OCI-LY3 (cell line): ENCODE results near the gene CORO6.
A peak's percentile ranks its signal among the peaks of the same experiment; 100 is the strongest.

ENCODE experiments used
- H2AFZ ChIP-seq: fragments of 200-600, 300-600 bp; shearing (Covaris generic); 2 replicates; pipeline ENCODE4 v1.6.0; 2014; ENCODE audit warnings: antibody characterized with exemption, low read depth, low read length
- H3K27ac ChIP-seq: fragments of 200-600, 300-600 bp; sonication (generic); 2 replicates; pipeline ENCODE4 v1.5.1; 2014; ENCODE audit warnings: mild to moderate bottlenecking, low read length, moderate library complexity, mixed read lengths
- H3K27me3 ChIP-seq: fragments of 200-600, 300-600 bp; sonication (generic); 2 replicates; pipeline ENCODE4 v1.6.1; 2014; ENCODE audit warnings: low read depth, low read length, mixed read lengths
- H3K36me3 ChIP-seq: fragments of 200-600, 300-600 bp; sonication (generic); replicated peaks from 2 replicates; pipeline ENCODE3; 2014; ENCODE audit warnings: low read depth, low read length, mixed read lengths
- H3K4me1 ChIP-seq: fragments of 300-600, 200-600 bp; sonication (generic); 2 replicates; pipeline ENCODE4 v1.6.1; 2014; ENCODE audit warnings: low read length, mixed read lengths
- H3K4me2 ChIP-seq: fragments of 200-600, 300-600 bp; sonication (generic); 2 replicates; pipeline ENCODE4 v1.6.1; 2014; ENCODE audit warnings: low read length, mixed read lengths
- H3K4me3 ChIP-seq: fragments of 300-600, 200-600 bp; sonication (generic); 2 replicates; pipeline ENCODE4 v1.5.1; 2014; ENCODE audit warnings: antibody characterized with exemption, mild to moderate bottlenecking, low read length, moderate library complexity
- H3K79me2 ChIP-seq: fragments of 300-600, 200-600 bp; shearing (Covaris generic); 2 replicates; pipeline ENCODE4 v1.6.1; 2014; ENCODE audit warnings: mild to moderate bottlenecking, low read length, mixed read lengths
- H3K9ac ChIP-seq: fragments of 300-600, 200-600 bp; shearing (Covaris generic); 2 replicates; pipeline ENCODE4 v1.6.0; 2014; ENCODE audit warnings: mild to moderate bottlenecking, low read length, moderate library complexity
- H3K9me3 ChIP-seq: fragments of 200-600, 300-600 bp; shearing (Covaris generic); 2 replicates; pipeline ENCODE4 v1.6.1; 2014; ENCODE audit warnings: low read length, mixed read lengths; ENCODE audit not compliant: insufficient read depth
- H4K20me1 ChIP-seq: fragments of 200-600, 300-600 bp; sonication (generic); 2 replicates; pipeline ENCODE4 v1.6.1; 2016; ENCODE audit warnings: low read length, mixed read lengths; ENCODE audit not compliant: insufficient read depth
- CTCF ChIP-seq: fragments of 200-600, 300-600 bp; sonication (generic); IDR thresholded peaks from 2 replicates; pipeline ENCODE4 v1.5.1; 2014; ENCODE audit warnings: antibody characterized with exemption, low read length, low read depth
- EZH2phosphoT487 ChIP-seq: fragments of 200-600 bp; shearing (Covaris generic); IDR thresholded peaks from 2 replicates; pipeline ENCODE4 v1.6.1; 2018; ENCODE audit warnings: antibody characterized with exemption, mixed run types, low read depth

CORO6 gene

DNA sequence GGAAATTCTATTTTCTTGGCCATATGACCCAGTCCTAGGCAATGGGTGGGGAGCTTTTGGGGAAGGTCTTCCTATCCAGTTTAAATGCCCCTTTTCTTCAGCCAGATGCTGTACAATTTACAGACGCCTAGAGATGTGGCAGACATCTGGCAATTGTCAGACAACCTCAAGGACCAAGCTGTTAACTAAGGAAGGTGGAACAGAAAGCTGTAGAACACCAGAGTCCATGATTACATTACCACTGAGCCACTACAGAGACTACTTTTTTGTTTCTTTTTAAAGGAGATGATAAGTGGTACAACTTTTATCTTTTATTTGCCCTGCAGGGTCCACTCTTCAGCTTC, 21.1 kb upstream of the CORO6 start:
- no peaks in the 10 kb centered on the region for H3K9me3 ChIP-seq
- peaks cover 18% of the 10 kb centered on the region for H3K4me1 ChIP-seq
- H3K4me2 ChIP-seq, result no peak overlapping the region
- no peaks in the 10 kb centered on the region for H3K27me3 ChIP-seq
- H2AFZ ChIP-seq, result no peak overlapping the region
- no peaks in the 10 kb centered on the region for H3K36me3 ChIP-seq
- TF ChIP-seq CTCF, result no peak
- no peak for TF ChIP-seq EZH2phosphoT487
- no peaks in the 10 kb centered on the region for H3K79me2 ChIP-seq
- H3K4me3 ChIP-seq, result no peak overlapping the region
- H3K9ac ChIP-seq, result no peak overlapping the region
- no peak overlapping the region for H3K27ac ChIP-seq
- H4K20me1 ChIP-seq, result no peaks in the 10 kb centered on the region

GRCh38 chr17:29642171-29642611, 19.5 kb upstream of the CORO6 start:
- H4K20me1 ChIP-seq, result no peaks in the 10 kb centered on the region
- H3K79me2 ChIP-seq, result no peaks in the 10 kb centered on the region
- H3K4me1 ChIP-seq, result peaks cover 19% of the 10 kb centered on the region
- no peaks in the 10 kb centered on the region for H3K9me3 ChIP-seq
- no peaks in the 10 kb centered on the region for H3K27me3 ChIP-seq
- no peaks in the 10 kb centered on the region for H3K36me3 ChIP-seq
- H3K27ac ChIP-seq, result no peak overlapping the region
- no peak overlapping the region for H2AFZ ChIP-seq
- TF ChIP-seq EZH2phosphoT487, result no peak
- no peak for TF ChIP-seq CTCF
- H3K4me3 ChIP-seq, result no peak overlapping the region
- H3K9ac ChIP-seq, result no peak overlapping the region
- no peak overlapping the region for H3K4me2 ChIP-seq

- Histone ChIP-seq H3K36me3 (peaks cover under 1% of the 10 kb centered on the region), H2AFZ (no peak overlapping the region), H3K27me3 (no peaks in the 10 kb centered on the region), H3K9me3 (no peaks in the 10 kb centered on the region), H3K27ac (no peak overlapping the region), H3K4me1 (peaks cover 19% of the 10 kb centered on the region), H3K79me2 (no peaks in the 10 kb centered on the region), H3K4me3 (no peak overlapping the region), H3K9ac (no peak overlapping the region), H4K20me1 (no peaks in the 10 kb centered on the region), H3K4me2 (no peak overlapping the region)
- TF ChIP-seq EZH2phosphoT487, result no peak
- no peak for TF ChIP-seq CTCF
Measured at GRCh38 chr17:29640981-29641642, 18.4 kb upstream of the CORO6 start.

DNA sequence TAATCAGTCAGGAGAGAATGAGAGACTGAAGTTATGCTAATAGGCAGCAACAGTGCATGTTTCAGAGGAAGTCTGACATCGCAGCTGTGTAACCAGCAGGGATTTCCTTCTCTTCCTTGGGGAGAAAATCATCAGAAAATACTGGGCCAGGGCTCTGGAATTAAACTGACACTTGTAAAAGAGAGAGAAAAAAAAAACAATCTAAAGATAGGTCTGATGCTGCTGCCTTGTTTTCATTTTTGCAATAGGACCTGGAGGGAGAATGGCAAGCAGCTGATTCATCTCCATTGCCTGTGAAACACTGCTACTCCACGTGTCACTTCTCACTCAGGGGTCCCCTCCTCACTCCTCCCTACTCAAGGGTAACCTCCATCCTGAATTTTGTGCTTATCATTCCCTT, 17.7 kb upstream of the CORO6 start:
- H3K4me3 ChIP-seq, result peak overlapping the region; percentile 55
- TF ChIP-seq CTCF (no peak), EZH2phosphoT487 (no peak)
- no peak overlapping the region; the same call in 1 of the 2 replicates for H3K9ac ChIP-seq
- no peak overlapping the region for H3K27ac ChIP-seq
- peak overlapping the region; percentile 52 for H3K4me2 ChIP-seq
- H3K27me3 ChIP-seq, result no peaks in the 10 kb centered on the region
- no peaks in the 10 kb centered on the region for H4K20me1 ChIP-seq
- H3K9me3 ChIP-seq, result no peaks in the 10 kb centered on the region
- peaks cover 19% of the 10 kb centered on the region for H3K4me1 ChIP-seq
- peaks cover 5% of the 10 kb centered on the region for H3K36me3 ChIP-seq
- H3K79me2 ChIP-seq, result no peaks in the 10 kb centered on the region
- no peak overlapping the region for H2AFZ ChIP-seq
